ENCODE measurements around the gene BLVRB.
"Not testable (repeated sequence)": the region's sequence is repeated elsewhere in the genome, so short reads cannot be mapped to it uniquely, and the experiment has no call there.

The BLVRB gene

GRCh38 chr19:40449506-40449905, 16.0 kb downstream of the BLVRB start:
- DNase-seq (ENCODE audit: low read depth in 2 of 2): no peak

- DNase-seq (ENCODE audit: low read depth in 2 of 2): no peak
Measured at GRCh38 chr19:40446263-40446784, 19.2 kb downstream of the BLVRB start.

- DNase-seq (ENCODE audit: low read depth in 2 of 2): no peak
Measured at GRCh38 chr19:40445780-40446262, 19.7 kb downstream of the BLVRB start.

GRCh38 chr19:40444825-40445312, 20.7 kb downstream of the BLVRB start:
- DNase-seq (ENCODE audit: low read depth in 2 of 2): no peak

- DNase-seq (ENCODE audit: low read depth in 2 of 2): peak; percentile 95 to 96
Measured at GRCh38 chr19:40444000-40444824, 21.3 kb downstream of the BLVRB start, which contains the start of gene SERTAD3. SERTAD3 (minus strand) TSS chr19:40444335; CDS start chr19:40442080, 2,255 bp downstream.

GRCh38 chr19:40443131-40443999, 22.2 kb downstream of the BLVRB start:
- peak; percentile 98 to 99 for DNase-seq (ENCODE audit: low read depth in 2 of 2)

- DNase-seq (ENCODE audit: low read depth in 2 of 2): no peak
Measured at GRCh38 chr19:40442328-40443130, 23.0 kb downstream of the BLVRB start.

- no peak for DNase-seq (ENCODE audit: low read depth in 2 of 2)
Measured at GRCh38 chr19:40441719-40442253, 23.8 kb downstream of the BLVRB start.

GRCh38 chr19:40438284-40438683, 27.3 kb downstream of the BLVRB start:
- no peak for DNase-seq (ENCODE audit: low read depth in 2 of 2)

GRCh38 chr19:40433391-40434216, 31.9 kb downstream of the BLVRB start:
- DNase-seq (ENCODE audit: low read depth in 2 of 2): no peak

GRCh38 chr19:40432760-40433159, 32.8 kb downstream of the BLVRB start:
- not testable (repeated sequence) for DNase-seq (ENCODE audit: low read depth in 2 of 2)

- DNase-seq (ENCODE audit: low read depth in 2 of 2): no peak
Measured at GRCh38 chr19:40431698-40432097, 33.8 kb downstream of the BLVRB start.

- DNase-seq (ENCODE audit: low read depth in 2 of 2): not testable (repeated sequence)
Measured at GRCh38 chr19:40430242-40430641, 35.3 kb downstream of the BLVRB start.

- DNase-seq (ENCODE audit: low read depth in 2 of 2): not testable (repeated sequence)
Measured at GRCh38 chr19:40428197-40428596, 37.3 kb downstream of the BLVRB start.

- DNase-seq (ENCODE audit: low read depth in 2 of 2): peak; percentile 100
Measured at GRCh38 chr19:40425450-40426287, 39.9 kb downstream of the BLVRB start, which contains the start of gene SERTAD1. SERTAD1 (minus strand) TSS chr19:40425992; CDS start chr19:40423546, 2,446 bp downstream.

- DNase-seq (ENCODE audit: low read depth in 2 of 2): no peak
Measured at GRCh38 chr19:40424637-40425449, 40.7 kb downstream of the BLVRB start.

- DNase-seq (ENCODE audit: low read depth in 2 of 2): no peak
Measured at GRCh38 chr19:40423938-40424337, 41.6 kb downstream of the BLVRB start.
